Kidney epithelial cell (primary cell): ENCODE data around the gene TRIM29. TPM values are rescaled to one million over a fixed set of nuclear protein-coding genes. Genes with fewer than 3 reads are reported as not detected.

ENCODE experiments used
- DNase-seq: peaks from one replicate; pipeline ENCODE4 v3.0.0-alpha.2; 2010; ENCODE audit warnings: low read depth
- H3K27me3 ChIP-seq: 2 replicates; pipeline ENCODE4 v1.6.0; 2011; ENCODE audit warnings: low read length; ENCODE audit not compliant: control insufficient read depth, insufficient read depth
- H3K36me3 ChIP-seq: 2 replicates; pipeline ENCODE4 v1.5.1; 2011; ENCODE audit warnings: low read length; ENCODE audit not compliant: control insufficient read depth, insufficient read depth
- H3K4me3 ChIP-seq: 2 replicates; pipeline ENCODE4 v1.5.1; 2011; ENCODE audit warnings: low read depth, mild to moderate bottlenecking, control low read depth, low read length
- CTCF ChIP-seq: IDR thresholded peaks from 2 replicates; pipeline ENCODE4 v1.5.1; 2011; ENCODE audit warnings: mild to moderate bottlenecking, moderate library complexity, low read length, control low read depth, inconsistent platforms; ENCODE audit not compliant: insufficient read depth, poor library complexity, severe bottlenecking
- total RNA-seq: library from RNA; depleted of rRNA; stranded (reverse); fragments of >200 nt; gene quantifications from 2 replicates; pipeline ENCODE4 v1.2.3, GENCODE V29; 2015

TRIM29 gene
- total RNA-seq, 1 donor from 2014 or later: 0.29 TPM

- DNase-seq: no peak
- H3K36me3 ChIP-seq: no peaks in the 10 kb centered on the region
- H3K27me3 ChIP-seq: peaks cover 2% of the 10 kb centered on the region
- TF ChIP-seq CTCF: no peak
- no peak overlapping the region for H3K4me3 ChIP-seq
Observed at GRCh38 chr11:120184371-120184945, 46.5 kb upstream of the TRIM29 start.

- H3K36me3 ChIP-seq: no peaks in the 10 kb centered on the region
- TF ChIP-seq CTCF: no peak
- no peak overlapping the region for H3K4me3 ChIP-seq
- DNase-seq: no peak
- H3K27me3 ChIP-seq: peaks cover 2% of the 10 kb centered on the region
Observed at GRCh38 chr11:120183701-120184141, 45.8 kb upstream of the TRIM29 start.

GRCh38 chr11:120182790-120183491 is 45.0 kb upstream of the TRIM29 start:
- Histone ChIP-seq H3K4me3 (no peak overlapping the region), H3K27me3 (peaks cover 2% of the 10 kb centered on the region), H3K36me3 (no peaks in the 10 kb centered on the region)
- peak; percentile 55 for TF ChIP-seq CTCF
- DNase-seq: no peak

- Histone ChIP-seq H3K4me3 (no peak overlapping the region), H3K36me3 (no peaks in the 10 kb centered on the region)
- DNase-seq: no peak
Observed at GRCh38 chr11:120182372-120182771, 44.5 kb upstream of the TRIM29 start.

GRCh38 chr11:120181376-120181975 is 43.6 kb upstream of the TRIM29 start:
- peaks cover 2% of the 10 kb centered on the region for H3K27me3 ChIP-seq
- no peaks in the 10 kb centered on the region for H3K36me3 ChIP-seq
- DNase-seq: no peak
- no peak overlapping the region for H3K4me3 ChIP-seq
- no peak for TF ChIP-seq CTCF

More at GRCh38 chr11:120182372-120182771, 44.5 kb upstream of the TRIM29 start:
- peaks cover 2% of the 10 kb centered on the region for H3K27me3 ChIP-seq
- TF ChIP-seq CTCF: no peak
